Loucy (cell line): ENCODE measurements around the gene SF3B3.
"Not testable (repeated sequence)": the region's sequence is repeated elsewhere in the genome, so short reads cannot be mapped to it uniquely, and the experiment has no call there.

ENCODE experiments used
- H2AFZ ChIP-seq: fragments of 200-600 bp; sonication (generic); 2 replicates; pipeline ENCODE4 v1.6.0; 2016; ENCODE audit warnings: antibody characterized with exemption, mild to moderate bottlenecking, low read length, moderate library complexity
- H3F3A ChIP-seq: fragments of 200-600 bp; 2 replicates; pipeline ENCODE4 v1.6.0; 2016; ENCODE audit warnings: antibody characterized with exemption, low read depth, mild to moderate bottlenecking
- H3K27me3 ChIP-seq: fragments of 200-600 bp; sonication (generic); 2 replicates; pipeline ENCODE4 v1.6.1; 2014; ENCODE audit warnings: low read length, mild to moderate bottlenecking; ENCODE audit not compliant: insufficient read depth, poor library complexity, severe bottlenecking
- H3K36me3 ChIP-seq: fragments of 200-600 bp; sonication (generic); 2 replicates; pipeline ENCODE4 v1.6.1; 2016; ENCODE audit warnings: low read length; ENCODE audit not compliant: insufficient read depth
- H3K4me1 ChIP-seq: fragments of 200-600 bp; sonication (generic); 2 replicates; pipeline ENCODE4 v1.5.1; 2014; ENCODE audit warnings: low read length, mild to moderate bottlenecking; ENCODE audit not compliant: insufficient read depth, poor library complexity, severe bottlenecking
- H3K4me2 ChIP-seq: fragments of 200-600 bp; sonication (generic); 2 replicates; pipeline ENCODE4 v1.6.0; 2014; ENCODE audit warnings: antibody characterized with exemption, low read length, low read depth, mild to moderate bottlenecking; ENCODE audit not compliant: poor library complexity, severe bottlenecking
- H3K4me3 ChIP-seq: fragments of 200-600 bp; sonication (generic); 2 replicates; pipeline ENCODE4 v1.5.1; 2014; ENCODE audit warnings: low read length, mild to moderate bottlenecking, mixed read lengths; ENCODE audit not compliant: poor library complexity, severe bottlenecking
- H3K79me2 ChIP-seq: fragments of 200-600 bp; sonication (generic); 2 replicates; pipeline ENCODE4 v1.6.1; 2014; ENCODE audit warnings: low read length; ENCODE audit not compliant: insufficient read depth
- H3K9ac ChIP-seq: fragments of 200-600 bp; sonication (generic); 2 replicates; pipeline ENCODE4 v1.6.0; 2014; ENCODE audit warnings: mild to moderate bottlenecking, low read depth, low read length, moderate library complexity; ENCODE audit not compliant: poor library complexity, severe bottlenecking
- H3K9me2 ChIP-seq: fragments of 200-600 bp; sonication (generic); replicated peaks from 2 replicates; pipeline ENCODE4 v1.6.1; 2016; ENCODE audit warnings: low read depth, low read length, mixed read lengths
- H3K9me3 ChIP-seq: fragments of 200-600 bp; sonication (generic); 2 replicates; pipeline ENCODE4 v1.6.1; 2014; ENCODE audit warnings: mild to moderate bottlenecking, antibody characterized with exemption, low read length, low read depth; ENCODE audit not compliant: insufficient read depth
- H4K20me1 ChIP-seq: fragments of 200-600 bp; sonication (generic); 2 replicates; pipeline ENCODE4 v1.6.0; 2014; ENCODE audit warnings: antibody characterized with exemption, low read length, mild to moderate bottlenecking; ENCODE audit not compliant: insufficient read depth, poor library complexity, severe bottlenecking
- CTCF ChIP-seq: fragments of 200-600 bp; sonication (generic); conservative IDR thresholded peaks from 2 replicates; pipeline ENCODE4 v1.5.1; 2014; ENCODE audit warnings: mild to moderate bottlenecking, antibody characterized with exemption, low read length
- EZH2phosphoT487 ChIP-seq: fragments of 200-600 bp; IDR thresholded peaks from 2 replicates; pipeline ENCODE4 v1.6.1; 2018; ENCODE audit warnings: antibody characterized with exemption, mild to moderate bottlenecking, moderate library complexity, borderline replicate concordance

The SF3B3 gene

GRCh38 chr16:70588565-70588964 lies 64.9 kb downstream of the SF3B3 start:
- Histone ChIP-seq H4K20me1 (no peaks in the 10 kb centered on the region), H3K4me1 (no peaks in the 10 kb centered on the region), H3K27me3 (no peaks in the 10 kb centered on the region), H2AFZ (no peak overlapping the region), H3K9me2 (no peaks in the 10 kb centered on the region), H3K4me2 (no peak overlapping the region), H3K36me3 (no peaks in the 10 kb centered on the region), H3K9ac (no peak overlapping the region), H3F3A (no peaks in the 10 kb centered on the region), H3K4me3 (no peak overlapping the region), H3K9me3 (no peaks in the 10 kb centered on the region), H3K79me2 (no peaks in the 10 kb centered on the region)
- TF ChIP-seq EZH2phosphoT487 (no peak), CTCF (no peak)

GRCh38 chr16:70589416-70589815 lies 65.8 kb downstream of the SF3B3 start:
- H3K27me3 ChIP-seq, H3K9ac ChIP-seq, H3K4me2 ChIP-seq, H3K79me2 ChIP-seq, H3F3A ChIP-seq, H3K4me1 ChIP-seq, H3K9me2 ChIP-seq, H3K9me3 ChIP-seq, H3K4me3 ChIP-seq, H3K36me3 ChIP-seq, H4K20me1 ChIP-seq, H2AFZ ChIP-seq: not testable (repeated sequence)

- Histone ChIP-seq H3K4me2 (no peak overlapping the region), H3K36me3 (no peaks in the 10 kb centered on the region), H3K9me3 (no peaks in the 10 kb centered on the region), H3K9me2 (no peaks in the 10 kb centered on the region), H2AFZ (no peak overlapping the region), H3K4me1 (no peaks in the 10 kb centered on the region), H3K9ac (no peak overlapping the region), H4K20me1 (no peaks in the 10 kb centered on the region), H3K4me3 (no peak overlapping the region), H3F3A (no peaks in the 10 kb centered on the region), H3K27me3 (no peaks in the 10 kb centered on the region), H3K79me2 (no peaks in the 10 kb centered on the region)
- no peak for TF ChIP-seq EZH2phosphoT487
- TF ChIP-seq CTCF = no peak
These were observed 66.4 kb downstream of the SF3B3 start for GRCh38 chr16:70589998-70590471.

GRCh38 chr16:70590722-70591415 lies 67.3 kb downstream of the SF3B3 start:
- H3K4me2 ChIP-seq = no peak overlapping the region
- H3K9ac ChIP-seq = no peak overlapping the region
- H3K4me1 ChIP-seq = no peaks in the 10 kb centered on the region
- no peaks in the 10 kb centered on the region for H3K9me2 ChIP-seq
- no peaks in the 10 kb centered on the region for H3F3A ChIP-seq
- TF ChIP-seq EZH2phosphoT487 = no peak
- TF ChIP-seq CTCF = no peak
- no peaks in the 10 kb centered on the region for H3K27me3 ChIP-seq
- H3K36me3 ChIP-seq = no peaks in the 10 kb centered on the region
- H3K79me2 ChIP-seq = no peaks in the 10 kb centered on the region
- no peak overlapping the region for H2AFZ ChIP-seq
- no peaks in the 10 kb centered on the region for H4K20me1 ChIP-seq
- no peak overlapping the region for H3K4me3 ChIP-seq
- no peaks in the 10 kb centered on the region for H3K9me3 ChIP-seq
